CMK (cell line): ENCODE data around the gene MYO15B.

Experiments
- DNase-seq: peaks from one replicate; pipeline ENCODE4 v3.0.0-alpha.2; 2010; ENCODE audit warnings: low read depth

MYO15B gene

DNA sequence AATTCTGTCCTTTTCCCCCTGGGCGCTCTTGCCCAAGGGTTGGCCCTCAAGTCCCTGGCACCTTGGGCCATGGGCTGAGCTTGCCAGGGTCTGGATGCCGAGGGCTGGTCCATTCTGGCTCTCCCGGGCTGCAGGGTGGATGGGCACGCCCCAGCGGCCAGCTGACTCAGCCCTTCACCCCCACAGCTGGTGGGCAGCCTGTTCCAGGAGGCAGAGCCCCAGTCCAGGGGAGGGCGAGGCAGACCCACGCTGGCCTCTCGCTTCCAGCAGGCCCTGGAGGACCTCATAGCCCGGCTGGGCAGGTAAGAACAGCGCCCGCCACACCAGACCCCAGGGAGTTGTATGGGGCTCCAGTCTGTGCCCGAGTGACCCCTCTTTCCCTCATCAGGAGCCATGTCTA lies 15.0 kb downstream of the MYO15B start:
- no peak for DNase-seq

GRCh38 chr17:75603123-75603522 lies 15.5 kb downstream of the MYO15B start:
- DNase-seq: no peak

DNA sequence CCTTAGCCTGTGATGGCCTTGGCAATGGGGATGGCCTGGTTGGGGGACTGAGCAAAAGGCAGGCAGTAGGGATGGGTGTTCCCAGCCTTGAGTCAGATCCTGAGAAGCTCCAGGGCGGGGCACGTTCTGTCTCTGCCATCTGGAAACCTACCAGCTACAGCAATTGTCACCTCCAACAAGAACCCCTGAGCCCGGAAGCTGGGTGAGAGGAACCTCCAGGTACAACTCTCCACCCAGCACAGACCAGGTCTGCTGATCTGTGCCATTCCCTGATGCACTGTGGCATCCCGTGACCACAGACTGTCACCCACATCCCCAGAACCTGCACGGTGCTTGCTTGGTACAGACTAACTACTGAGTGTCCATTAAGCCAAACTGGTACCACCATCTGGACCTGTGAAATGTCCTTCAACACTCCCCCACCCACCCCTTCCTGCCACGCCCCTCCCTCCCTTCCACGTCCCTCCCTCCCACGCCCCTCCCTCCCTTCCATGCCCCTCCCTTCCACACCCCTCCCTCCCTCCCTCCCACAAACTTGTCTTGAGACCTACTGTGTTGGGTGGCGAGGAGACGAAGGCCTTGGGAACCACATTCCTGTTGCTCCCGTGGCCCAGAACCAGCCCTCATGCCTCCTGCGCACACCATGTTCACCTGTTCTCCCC lies 16.6 kb downstream of the MYO15B start:
- no peak for DNase-seq

- no peak for DNase-seq
These were observed 18.2 kb downstream of the MYO15B start for GRCh38 chr17:75605790-75606189.

GRCh38 chr17:75607086-75607485 lies 19.5 kb downstream of the MYO15B start:
- no peak for DNase-seq

- no peak for DNase-seq
These were observed 22.7 kb downstream of the MYO15B start for GRCh38 chr17:75610103-75610984.

GRCh38 chr17:75611851-75612429 lies 24.3 kb downstream of the MYO15B start:
- no peak for DNase-seq

DNA sequence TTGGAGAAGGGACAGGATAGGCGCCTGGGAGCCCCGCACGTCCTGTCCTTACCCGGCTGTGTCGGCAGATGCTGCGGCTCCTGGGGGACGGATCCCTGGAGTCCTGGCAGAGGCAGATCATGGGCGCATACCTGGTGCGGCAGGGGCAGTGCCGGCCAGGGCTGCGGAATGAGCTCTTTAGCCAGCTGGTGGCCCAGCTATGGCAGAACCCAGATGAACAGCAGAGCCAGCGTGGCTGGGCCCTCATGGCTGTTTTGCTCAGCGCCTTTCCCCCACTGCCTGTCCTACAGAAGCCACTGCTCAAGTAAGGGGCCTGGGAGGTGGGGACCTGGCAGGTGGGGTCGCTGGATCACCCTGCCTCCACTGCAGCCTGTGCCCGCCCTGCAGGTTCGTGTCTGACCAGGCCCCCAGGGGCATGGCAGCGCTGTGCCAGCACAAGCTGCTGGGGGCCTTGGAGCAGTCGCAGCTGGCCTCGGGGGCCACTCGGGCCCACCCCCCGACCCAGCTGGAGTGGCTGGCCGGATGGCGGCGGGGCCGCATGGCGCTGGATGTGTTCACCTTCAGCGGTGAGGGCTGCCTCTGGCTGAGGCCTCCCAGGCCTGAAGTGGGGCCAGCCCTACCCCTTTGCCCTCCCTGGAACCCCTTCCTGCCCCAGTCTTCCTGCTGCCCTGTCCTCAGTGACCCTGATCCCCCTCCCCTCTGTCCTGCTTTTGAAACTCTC lies 25.5 kb downstream of the MYO15B start:
- no peak for DNase-seq

- no peak for DNase-seq
These were observed 26.4 kb downstream of the MYO15B start for GRCh38 chr17:75614006-75614405.

DNA sequence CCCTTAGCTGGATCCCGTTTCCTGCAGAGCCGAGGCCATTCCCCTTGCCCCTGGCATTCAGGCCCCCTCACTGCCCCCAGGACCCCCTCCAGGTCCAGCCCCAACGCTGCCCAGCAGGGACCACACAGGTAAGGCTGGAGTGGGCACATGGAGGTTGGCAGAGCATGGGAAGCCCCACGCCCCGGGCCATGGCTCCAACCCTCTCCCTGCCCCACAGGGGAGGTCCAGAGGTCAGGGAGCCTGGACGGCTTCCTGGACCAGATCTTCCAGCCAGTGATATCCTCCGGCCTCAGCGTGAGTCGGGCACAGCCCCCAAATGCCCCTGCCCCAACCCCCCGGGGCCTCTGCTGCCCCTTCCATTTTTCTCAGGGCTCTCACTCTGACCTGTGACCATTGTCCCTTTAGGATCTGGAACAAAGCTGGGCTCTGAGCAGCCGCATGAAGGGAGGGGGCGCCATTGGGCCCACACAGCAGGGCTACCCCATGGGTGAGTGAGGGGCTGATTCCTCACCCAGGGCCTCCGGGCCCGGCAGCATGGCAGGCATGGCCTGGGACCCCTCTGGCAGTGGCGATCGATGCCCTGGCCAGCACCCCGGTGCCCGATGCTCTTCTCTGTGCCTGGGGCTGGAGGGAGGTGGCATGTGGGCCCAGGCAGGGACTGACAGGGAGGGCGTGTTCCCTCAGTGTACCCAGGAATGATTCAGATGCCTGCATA lies 27.1 kb downstream of the MYO15B start:
- DNase-seq: no peak

GRCh38 chr17:75615301-75615700 lies 27.7 kb downstream of the MYO15B start:
- no peak for DNase-seq

- DNase-seq: no peak
These were observed 29.0 kb downstream of the MYO15B start for GRCh38 chr17:75616521-75617122.

GRCh38 chr17:75617218-75617617 lies 29.6 kb downstream of the MYO15B start:
- no peak for DNase-seq

DNA sequence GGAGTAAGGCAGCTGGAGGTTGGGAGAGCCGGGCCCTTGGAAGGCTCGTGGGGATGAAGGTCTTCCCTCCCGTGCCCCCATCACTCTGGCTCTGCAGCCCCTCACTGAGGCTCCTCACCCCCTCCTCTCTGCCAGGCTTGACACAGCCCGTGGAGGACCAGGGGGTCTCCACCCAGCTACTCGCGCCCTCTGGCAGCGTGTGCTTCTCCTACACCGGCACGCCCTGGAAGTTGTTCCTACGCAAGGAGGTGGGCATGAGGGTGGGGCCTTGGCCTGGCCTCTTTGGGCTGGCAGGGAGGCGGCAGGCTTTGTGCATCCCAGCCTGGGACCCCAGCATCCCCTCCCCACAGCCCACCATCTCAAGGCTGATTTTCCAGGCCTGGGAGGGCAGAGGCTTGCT lies 30.1 kb downstream of the MYO15B start:
- no peak for DNase-seq

DNA sequence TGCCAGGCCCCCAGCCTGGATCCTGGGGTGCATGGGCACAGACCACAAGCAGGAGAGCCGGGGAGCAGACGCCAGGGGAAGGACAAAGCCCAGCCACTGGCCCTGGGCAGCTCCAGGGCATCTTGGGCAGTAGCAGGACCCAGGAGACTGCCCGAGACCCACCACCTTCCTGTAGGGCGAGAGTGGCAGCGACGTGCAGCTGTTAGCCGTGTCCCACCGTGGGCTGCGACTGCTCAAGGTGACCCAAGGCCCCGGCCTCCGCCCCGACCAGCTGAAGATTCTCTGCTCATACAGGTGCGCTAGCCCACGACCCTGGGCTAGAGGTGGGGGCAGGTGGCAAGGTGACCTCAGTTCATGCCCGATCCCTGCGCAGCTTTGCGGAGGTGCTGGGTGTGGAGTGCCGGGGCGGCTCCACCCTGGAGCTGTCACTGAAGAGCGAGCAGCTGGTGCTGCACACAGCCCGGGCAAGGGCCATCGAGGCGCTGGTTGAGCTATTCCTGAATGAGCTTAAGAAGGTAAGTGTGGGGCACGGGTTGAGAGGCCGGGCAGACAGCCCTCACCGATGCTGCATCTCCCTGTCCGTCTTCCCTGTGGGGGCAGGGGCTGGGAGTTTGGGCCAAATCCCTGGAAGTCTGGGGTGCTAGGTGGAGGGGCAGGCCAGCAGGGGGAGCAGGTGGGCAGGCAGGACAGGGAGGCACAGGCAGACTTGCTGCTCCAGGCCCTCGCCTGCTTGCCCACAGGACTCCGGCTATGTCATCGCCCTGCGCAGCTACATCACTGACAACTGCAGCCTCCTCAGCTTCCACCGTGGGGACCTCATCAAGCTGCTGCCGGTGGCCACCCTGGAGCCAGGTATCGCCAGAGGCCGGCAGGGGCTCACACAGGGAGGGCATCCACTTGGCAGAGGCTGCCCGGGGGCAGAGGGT lies 32.2 kb downstream of the MYO15B start:
- DNase-seq: no peak

DNA sequence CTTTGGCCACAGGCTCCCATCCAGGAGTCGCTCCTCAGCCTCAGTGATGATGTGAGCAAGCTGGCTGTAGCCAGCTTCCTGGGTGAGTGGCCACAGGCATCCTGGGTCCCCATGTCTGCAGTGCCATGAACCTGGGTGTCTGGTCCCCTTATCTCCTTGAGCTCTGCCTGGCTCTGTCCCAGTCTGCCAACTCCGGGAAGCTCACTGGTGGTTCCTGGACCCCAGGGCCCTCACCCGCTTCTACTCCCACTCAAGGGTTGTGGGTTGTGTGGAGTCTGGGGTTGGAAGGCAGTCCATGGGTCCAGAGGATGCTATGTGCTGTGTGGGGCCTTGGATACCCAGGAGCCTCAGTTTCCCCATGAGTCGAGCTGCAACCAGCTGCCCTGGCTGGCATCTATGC lies 33.9 kb downstream of the MYO15B start:
- no peak for DNase-seq

DNA sequence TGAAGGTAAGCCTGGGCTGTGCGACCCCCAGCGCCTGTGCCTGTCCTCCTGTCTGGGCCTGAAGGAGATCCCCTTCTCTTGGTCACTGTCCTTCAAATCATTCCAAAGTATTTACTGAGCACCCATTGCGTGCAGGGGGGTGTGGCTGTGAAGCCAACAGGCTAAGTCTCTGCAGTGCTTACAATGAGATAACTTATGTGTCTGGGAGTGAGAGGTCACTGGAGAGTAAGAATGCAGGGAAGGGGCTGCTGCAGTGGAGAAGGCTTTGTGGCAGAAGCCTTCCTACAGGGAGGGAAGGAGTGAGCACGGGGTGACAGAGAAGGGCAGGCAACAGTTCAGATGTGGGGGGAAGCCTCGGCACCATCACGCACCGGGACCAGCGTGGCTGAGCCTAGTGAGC lies 34.5 kb downstream of the MYO15B start:
- no peak for DNase-seq

GRCh38 chr17:75622771-75623273 lies 35.2 kb downstream of the MYO15B start:
- no peak for DNase-seq

- DNase-seq: no peak
These were observed 35.8 kb downstream of the MYO15B start for GRCh38 chr17:75623386-75623785.

DNA sequence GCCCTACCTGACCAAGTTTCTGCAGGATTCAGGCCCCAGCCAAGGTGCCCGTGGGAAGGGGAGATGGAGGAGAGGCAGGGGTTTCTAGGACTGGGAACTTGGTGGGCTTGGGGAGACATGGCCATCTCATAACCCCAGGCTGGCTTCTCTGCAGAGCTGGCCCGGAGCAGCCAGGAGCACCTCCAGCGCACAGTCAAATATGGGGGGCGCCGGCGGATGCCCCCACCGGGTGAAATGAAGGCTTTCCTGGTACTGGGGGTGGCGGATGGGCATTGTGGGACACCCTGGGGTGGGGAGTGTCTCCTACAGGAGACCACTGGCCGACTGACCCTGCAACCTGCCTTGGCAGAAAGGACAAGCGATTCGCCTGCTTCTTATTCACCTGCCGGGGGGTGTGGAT lies 36.4 kb downstream of the MYO15B start:
- DNase-seq: no peak
